Endothelial cell (in vitro differentiated cells): ENCODE data around the gene MRPL23. TPM values are rescaled to one million over a fixed set of nuclear protein-coding genes. Genes with fewer than 3 reads are reported as not detected.

Source experiments
- DNase-seq: peaks from one replicate; pipeline ENCODE4 v3.0.0; 2021; ENCODE audit warnings: low spot score
- H3K27ac Mint-ChIP-seq: one replicate; pipeline ENCODE4 v1.8.0; 2021; ENCODE audit warnings: mixed read lengths, inconsistent platforms; ENCODE audit not compliant: unreplicated experiment
- H3K27me3 Mint-ChIP-seq: one replicate; pipeline ENCODE4 v1.8.0; 2021; ENCODE audit warnings: mild to moderate bottlenecking, moderate library complexity, mixed read lengths, inconsistent platforms; ENCODE audit not compliant: unreplicated experiment
- H3K36me3 Mint-ChIP-seq: one replicate; pipeline ENCODE4 v1.8.0; 2021; ENCODE audit warnings: mild to moderate bottlenecking, low read depth, mixed read lengths, inconsistent platforms; ENCODE audit not compliant: unreplicated experiment
- H3K4me1 Mint-ChIP-seq: one replicate; pipeline ENCODE4 v1.8.0; 2021; ENCODE audit warnings: mild to moderate bottlenecking, mixed read lengths, inconsistent platforms; ENCODE audit not compliant: unreplicated experiment
- H3K4me3 Mint-ChIP-seq: one replicate; pipeline ENCODE4 v1.8.0; 2021; ENCODE audit warnings: mild to moderate bottlenecking, mixed read lengths, inconsistent platforms; ENCODE audit not compliant: unreplicated experiment
- H3K9me3 Mint-ChIP-seq: one replicate; pipeline ENCODE4 v1.8.0; 2021; ENCODE audit warnings: mixed read lengths, inconsistent platforms; ENCODE audit not compliant: unreplicated experiment
- CTCF ChIP-seq: fragments of 200-600 bp; sonication (generic); IDR thresholded peaks from one replicate; pipeline ENCODE4 v1.5.0; 2021; ENCODE audit warnings: antibody characterized with exemption; ENCODE audit not compliant: unreplicated experiment
- total RNA-seq: library from RNA; stranded (reverse); fragmentation: NEBNext Ultra II Directional; extraction: Animal tissue kit (Norgen Biotek cat#: 25700); gene quantifications from one replicate; pipeline ENCODE4 v1.2.1, GENCODE V29; 2021; ENCODE audit not compliant: unreplicated experiment

The MRPL23 gene
- total RNA-seq, 1 donor from 2014 or later, result 29.2 TPM

GRCh38 chr11:1992111-1992510 is 45.0 kb downstream of the MRPL23 start:
- DNase-seq, result no peak
- Mint-ChIP-seq H3K4me3 (no peak overlapping the region), H3K27ac (no peak overlapping the region), H3K4me1 (no peaks in the 10 kb centered on the region), H3K36me3 (no peaks in the 10 kb centered on the region), H3K27me3 (no peaks in the 10 kb centered on the region), H3K9me3 (no peaks in the 10 kb centered on the region)
- TF ChIP-seq CTCF, result no peak

GRCh38 chr11:1994121-1994520 is 47.0 kb downstream of the MRPL23 start:
- H3K27ac Mint-ChIP-seq, result no peak overlapping the region
- no peaks in the 10 kb centered on the region for H3K36me3 Mint-ChIP-seq
- no peaks in the 10 kb centered on the region for H3K4me1 Mint-ChIP-seq
- no peaks in the 10 kb centered on the region for H3K9me3 Mint-ChIP-seq
- no peak overlapping the region for H3K4me3 Mint-ChIP-seq
- H3K27me3 Mint-ChIP-seq, result no peaks in the 10 kb centered on the region
- DNase-seq, result no peak
- TF ChIP-seq CTCF, result no peak

GRCh38 chr11:1997755-1998154 is 50.6 kb downstream of the MRPL23 start, which contains the start of gene H19:
Gene H19 (minus strand): TSS chr11:1997842.
- no peak within 1 kb of the TSS for H3K27ac Mint-ChIP-seq
- H3K27me3 Mint-ChIP-seq, result no peaks in the 10 kb centered on the region
- no peaks in the 10 kb centered on the region for H3K36me3 Mint-ChIP-seq
- no peaks in the 10 kb centered on the region for H3K4me1 Mint-ChIP-seq
- TF ChIP-seq CTCF, result no peak
- no peak within 1 kb of the TSS for H3K4me3 Mint-ChIP-seq
- H3K9me3 Mint-ChIP-seq, result no peaks in the 10 kb centered on the region
- no peak for DNase-seq

DNA sequence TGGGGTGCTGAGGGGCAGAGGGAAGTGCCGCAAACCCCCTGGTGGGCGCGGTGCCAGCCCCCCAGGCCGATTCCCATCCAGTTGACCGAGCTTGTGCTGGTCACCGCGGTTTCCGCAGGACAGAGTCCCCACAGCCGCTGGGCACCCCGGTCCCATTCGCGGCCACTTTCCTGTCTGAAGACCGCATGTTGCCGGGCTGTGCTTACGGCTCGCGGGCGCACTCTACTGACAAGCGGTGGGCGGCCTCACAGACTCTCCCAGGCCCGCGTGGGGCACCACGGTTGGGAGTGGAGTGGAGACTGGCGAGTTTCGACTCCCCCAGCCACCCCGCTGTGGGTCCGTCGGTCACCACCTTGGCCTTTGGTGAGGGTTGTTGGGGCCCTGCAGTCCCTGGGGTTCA is 51.2 kb downstream of the MRPL23 start:
- DNase-seq, result no peak
- Mint-ChIP-seq H3K9me3 (no peaks in the 10 kb centered on the region), H3K36me3 (no peaks in the 10 kb centered on the region), H3K4me3 (no peak overlapping the region), H3K27me3 (no peaks in the 10 kb centered on the region), H3K27ac (no peak overlapping the region), H3K4me1 (no peaks in the 10 kb centered on the region)
- TF ChIP-seq CTCF, result no peak

DNA sequence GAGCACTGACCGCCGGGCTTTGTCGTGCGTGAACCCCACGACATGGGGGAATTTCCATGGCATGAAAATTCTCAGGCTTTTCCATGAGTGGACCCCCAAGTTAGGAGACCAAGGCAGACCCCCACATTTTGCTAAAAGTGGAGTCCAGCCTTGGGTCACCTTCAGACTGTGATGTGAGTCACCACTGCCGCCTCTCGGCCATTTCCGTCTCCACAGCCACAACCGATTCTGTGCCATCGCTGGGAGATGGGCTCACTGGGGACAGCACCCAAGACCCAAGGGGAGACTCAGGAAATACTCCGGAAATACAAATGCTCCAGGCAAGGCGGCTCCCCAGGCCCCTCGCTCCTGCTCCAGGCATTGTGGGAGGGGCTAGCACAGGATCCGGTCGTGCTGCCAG is 51.7 kb downstream of the MRPL23 start:
- H3K27me3 Mint-ChIP-seq, result no peaks in the 10 kb centered on the region
- no peaks in the 10 kb centered on the region for H3K4me1 Mint-ChIP-seq
- DNase-seq, result no peak
- H3K27ac Mint-ChIP-seq, result no peak overlapping the region
- no peaks in the 10 kb centered on the region for H3K9me3 Mint-ChIP-seq
- H3K4me3 Mint-ChIP-seq, result no peak overlapping the region
- no peak for TF ChIP-seq CTCF
- H3K36me3 Mint-ChIP-seq, result no peaks in the 10 kb centered on the region
